ENCODE results near the gene NEUROD2.

NEUROD2 gene

DNA sequence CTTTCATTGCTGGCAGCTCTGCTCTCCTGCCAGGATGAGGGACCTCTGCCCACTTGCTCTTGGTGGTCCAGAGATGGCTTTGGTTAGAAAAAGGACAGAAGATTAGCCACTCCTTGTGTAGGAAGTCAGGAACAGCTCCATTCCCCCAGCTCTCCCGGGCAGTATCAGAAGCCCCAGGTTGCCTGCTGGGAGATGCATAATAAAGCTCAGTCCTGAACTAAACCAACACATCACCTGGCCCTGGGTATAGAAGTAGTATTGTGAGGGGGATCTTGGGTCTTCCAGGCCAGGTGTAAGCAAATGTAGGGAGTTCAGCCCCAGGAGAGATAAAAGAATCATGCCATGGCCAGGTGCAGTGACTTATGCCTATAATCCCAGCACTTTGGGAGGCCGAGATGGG is 52.4 kb downstream of the NEUROD2 start:
- no peak overlapping the region for H3K4me3 ChIP-seq (replicated peaks; ENCODE audit: low read depth, low read length)
- TF ChIP-seq, protein P1, sequence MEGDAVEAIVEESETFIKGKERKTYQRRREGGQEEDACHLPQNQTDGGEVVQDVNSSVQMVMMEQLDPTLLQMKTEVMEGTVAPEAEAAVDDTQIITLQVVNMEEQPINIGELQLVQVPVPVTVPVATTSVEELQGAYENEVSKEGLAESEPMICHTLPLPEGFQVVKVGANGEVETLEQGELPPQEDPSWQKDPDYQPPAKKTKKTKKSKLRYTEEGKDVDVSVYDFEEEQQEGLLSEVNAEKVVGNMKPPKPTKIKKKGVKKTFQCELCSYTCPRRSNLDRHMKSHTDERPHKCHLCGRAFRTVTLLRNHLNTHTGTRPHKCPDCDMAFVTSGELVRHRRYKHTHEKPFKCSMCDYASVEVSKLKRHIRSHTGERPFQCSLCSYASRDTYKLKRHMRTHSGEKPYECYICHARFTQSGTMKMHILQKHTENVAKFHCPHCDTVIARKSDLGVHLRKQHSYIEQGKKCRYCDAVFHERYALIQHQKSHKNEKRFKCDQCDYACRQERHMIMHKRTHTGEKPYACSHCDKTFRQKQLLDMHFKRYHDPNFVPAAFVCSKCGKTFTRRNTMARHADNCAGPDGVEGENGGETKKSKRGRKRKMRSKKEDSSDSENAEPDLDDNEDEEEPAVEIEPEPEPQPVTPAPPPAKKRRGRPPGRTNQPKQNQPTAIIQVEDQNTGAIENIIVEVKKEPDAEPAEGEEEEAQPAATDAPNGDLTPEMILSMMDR (IDR thresholded peaks at IDR 0.05; ENCODE audit: low read length, missing control alignments) = no peak
- no peak for DNase-seq (ENCODE audit: low read depth)

Data from fibroblast of pulmonary artery (primary cell).